ENCODE data around the gene FANCE. TPM values are rescaled to one million over a fixed set of nuclear protein-coding genes. Genes with fewer than 3 reads are reported as not detected.

The FANCE gene
- total RNA-seq, 1 donor = 16.6 TPM

DNA sequence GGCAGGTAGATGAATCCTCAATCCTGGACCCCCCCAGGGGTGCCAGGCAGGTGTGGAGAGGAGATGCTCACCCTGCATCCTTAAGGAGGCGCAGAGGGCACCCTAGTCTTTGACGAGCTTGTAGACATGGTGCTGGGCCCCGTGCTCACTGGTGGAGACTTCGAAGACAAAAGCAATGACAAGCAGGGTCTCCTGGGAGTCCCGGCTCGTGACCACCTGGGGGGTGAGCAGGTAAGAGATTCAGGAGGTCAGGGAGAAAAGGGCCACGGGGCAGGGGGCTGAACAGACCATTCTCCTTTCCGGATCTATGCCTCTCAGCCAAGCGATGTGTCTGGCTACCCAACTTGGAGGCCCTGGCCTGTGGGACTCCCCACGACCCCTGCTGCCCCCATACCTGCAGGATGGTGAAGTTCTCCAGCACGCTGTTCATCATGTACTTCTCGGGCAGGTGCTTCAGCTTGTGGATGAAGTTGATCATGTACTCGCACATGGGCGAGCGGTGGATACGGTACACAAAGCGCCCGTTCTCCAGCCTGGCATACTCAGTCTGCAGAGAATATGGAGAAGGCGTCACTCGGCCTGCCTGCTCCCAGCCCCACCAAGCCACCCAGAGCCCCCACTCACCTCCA lies 22.9 kb downstream of the FANCE start:
- DNase-seq (ENCODE audit: insufficient read length, low spot score, missing footprints) = no peak
- TF ChIP-seq, protein P1, sequence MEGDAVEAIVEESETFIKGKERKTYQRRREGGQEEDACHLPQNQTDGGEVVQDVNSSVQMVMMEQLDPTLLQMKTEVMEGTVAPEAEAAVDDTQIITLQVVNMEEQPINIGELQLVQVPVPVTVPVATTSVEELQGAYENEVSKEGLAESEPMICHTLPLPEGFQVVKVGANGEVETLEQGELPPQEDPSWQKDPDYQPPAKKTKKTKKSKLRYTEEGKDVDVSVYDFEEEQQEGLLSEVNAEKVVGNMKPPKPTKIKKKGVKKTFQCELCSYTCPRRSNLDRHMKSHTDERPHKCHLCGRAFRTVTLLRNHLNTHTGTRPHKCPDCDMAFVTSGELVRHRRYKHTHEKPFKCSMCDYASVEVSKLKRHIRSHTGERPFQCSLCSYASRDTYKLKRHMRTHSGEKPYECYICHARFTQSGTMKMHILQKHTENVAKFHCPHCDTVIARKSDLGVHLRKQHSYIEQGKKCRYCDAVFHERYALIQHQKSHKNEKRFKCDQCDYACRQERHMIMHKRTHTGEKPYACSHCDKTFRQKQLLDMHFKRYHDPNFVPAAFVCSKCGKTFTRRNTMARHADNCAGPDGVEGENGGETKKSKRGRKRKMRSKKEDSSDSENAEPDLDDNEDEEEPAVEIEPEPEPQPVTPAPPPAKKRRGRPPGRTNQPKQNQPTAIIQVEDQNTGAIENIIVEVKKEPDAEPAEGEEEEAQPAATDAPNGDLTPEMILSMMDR (IDR thresholded peaks at IDR 0.05; ENCODE audit: extremely low read depth, low read depth, low read length) = no peak
- peaks cover 45% of the 10 kb centered on the region for H3K36me3 ChIP-seq (ENCODE audit: insufficient read depth, low read length)
- H2AFZ ChIP-seq (ENCODE audit: low read length) = no peak overlapping the region
- no peak overlapping the region for H3K4me3 ChIP-seq (ENCODE audit: insufficient read depth, low read length)
- H3K27me3 ChIP-seq (ENCODE audit: insufficient read depth, low read length) = no peaks in the 10 kb centered on the region
- H4K20me1 ChIP-seq (ENCODE audit: insufficient read depth, low read length) = peaks cover 29% of the 10 kb centered on the region
- H3K4me1 ChIP-seq (ENCODE audit: insufficient read depth, low read length) = peaks cover 12% of the 10 kb centered on the region
- H3K9me3 ChIP-seq (ENCODE audit: low read depth, low read length) = no peaks in the 10 kb centered on the region
- H3K4me2 ChIP-seq (ENCODE audit: insufficient read depth, low read length) = no peak overlapping the region
- H3K79me2 ChIP-seq (ENCODE audit: insufficient read depth, low read length) = peaks cover 11% of the 10 kb centered on the region
- H3K27ac ChIP-seq (ENCODE audit: low read depth, low read length) = no peak overlapping the region

DNA sequence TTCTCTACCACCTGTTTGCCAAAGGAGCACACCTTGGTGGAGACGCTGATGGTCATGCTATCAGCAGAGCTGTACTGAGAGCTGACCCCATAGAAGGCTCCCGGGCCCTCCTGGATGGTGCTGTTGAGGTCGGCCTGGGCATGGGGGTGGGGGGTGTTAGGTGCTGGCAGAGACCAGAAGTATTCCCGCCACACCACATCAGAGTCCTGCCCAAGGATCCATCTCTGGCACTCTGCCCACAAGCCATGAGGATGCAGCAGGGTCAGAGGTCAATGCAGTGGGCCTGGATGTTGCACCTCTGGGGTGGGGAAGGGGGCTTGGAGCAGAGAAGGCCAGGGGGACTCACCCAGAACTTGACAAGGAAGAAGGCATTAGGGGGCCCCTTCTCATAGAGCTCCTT lies 23.4 kb downstream of the FANCE start:
- H4K20me1 ChIP-seq (ENCODE audit: insufficient read depth, low read length) = peaks cover 24% of the 10 kb centered on the region
- no peaks in the 10 kb centered on the region for H3K27me3 ChIP-seq (ENCODE audit: insufficient read depth, low read length)
- peaks cover 6% of the 10 kb centered on the region for H3K79me2 ChIP-seq (ENCODE audit: insufficient read depth, low read length)
- peaks cover 40% of the 10 kb centered on the region for H3K36me3 ChIP-seq (ENCODE audit: insufficient read depth, low read length)
- H2AFZ ChIP-seq (ENCODE audit: low read length) = no peak overlapping the region
- TF ChIP-seq, protein P1 (IDR thresholded peaks at IDR 0.05; ENCODE audit: extremely low read depth, low read depth, low read length) = no peak
- H3K4me1 ChIP-seq (ENCODE audit: insufficient read depth, low read length) = peaks cover 7% of the 10 kb centered on the region
- H3K4me2 ChIP-seq (ENCODE audit: insufficient read depth, low read length) = no peak overlapping the region
- H3K4me3 ChIP-seq (ENCODE audit: insufficient read depth, low read length) = no peak overlapping the region
- no peak overlapping the region for H3K27ac ChIP-seq (ENCODE audit: low read depth, low read length)
- peak; percentile 87 for DNase-seq (ENCODE audit: insufficient read length, low spot score, missing footprints)
- H3K9me3 ChIP-seq (ENCODE audit: low read depth, low read length) = no peaks in the 10 kb centered on the region

DNA sequence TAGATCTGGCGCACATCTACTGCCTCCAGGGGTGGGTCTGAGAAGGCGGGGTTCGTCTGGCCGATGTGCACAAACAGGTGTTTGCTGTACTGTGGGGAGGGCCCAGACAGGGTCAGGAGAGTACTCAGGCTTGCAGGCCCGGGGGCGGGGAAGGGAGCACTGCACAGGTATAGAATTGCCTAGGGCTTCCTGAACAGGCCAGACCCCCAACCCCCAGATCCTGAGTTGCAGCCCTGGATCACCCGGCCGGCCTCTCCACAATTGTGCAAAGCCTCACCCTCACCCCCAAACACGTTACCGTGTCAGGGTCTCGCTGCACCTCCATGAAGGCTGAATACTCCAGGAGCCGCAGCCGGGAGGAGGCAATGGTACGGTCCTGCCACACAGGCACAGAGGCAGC lies 23.9 kb downstream of the FANCE start:
- DNase-seq (ENCODE audit: insufficient read length, low spot score, missing footprints) = peak; percentile 11
- H3K36me3 ChIP-seq (ENCODE audit: insufficient read depth, low read length) = peaks cover 36% of the 10 kb centered on the region
- H3K9me3 ChIP-seq (ENCODE audit: low read depth, low read length) = no peaks in the 10 kb centered on the region
- no peak overlapping the region for H2AFZ ChIP-seq (ENCODE audit: low read length)
- TF ChIP-seq, protein P1 (IDR thresholded peaks at IDR 0.05; ENCODE audit: extremely low read depth, low read depth, low read length) = no peak
- H3K79me2 ChIP-seq (ENCODE audit: insufficient read depth, low read length) = peaks cover 3% of the 10 kb centered on the region
- H3K27ac ChIP-seq (ENCODE audit: low read depth, low read length) = no peak overlapping the region
- H3K4me3 ChIP-seq (ENCODE audit: insufficient read depth, low read length) = no peak overlapping the region
- H3K4me1 ChIP-seq (ENCODE audit: insufficient read depth, low read length) = peaks cover 3% of the 10 kb centered on the region
- peaks cover 20% of the 10 kb centered on the region for H4K20me1 ChIP-seq (ENCODE audit: insufficient read depth, low read length)
- H3K27me3 ChIP-seq (ENCODE audit: insufficient read depth, low read length) = no peaks in the 10 kb centered on the region
- no peak overlapping the region for H3K4me2 ChIP-seq (ENCODE audit: insufficient read depth, low read length)

DNA sequence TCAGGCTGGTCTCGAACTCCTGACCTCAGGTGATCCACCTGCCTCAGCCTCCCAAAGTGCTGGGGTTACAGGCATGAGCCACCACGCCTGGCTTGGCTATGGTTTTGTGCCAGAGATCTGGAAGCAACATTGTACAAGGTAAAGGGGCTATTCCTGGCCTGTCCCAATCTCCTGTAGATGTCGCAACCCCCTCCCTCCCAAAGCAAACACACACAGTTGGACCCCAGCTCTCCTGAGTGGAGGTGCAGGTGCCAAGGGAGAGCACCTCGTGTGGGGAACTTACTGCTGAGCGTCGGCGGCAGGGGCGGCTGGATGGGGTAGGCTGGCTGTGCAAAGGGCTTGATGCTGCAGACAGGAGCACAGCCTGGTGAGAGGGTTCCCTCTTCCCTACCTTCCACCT lies 24.9 kb downstream of the FANCE start:
- Histone ChIP-seq H3K4me3 (ENCODE audit: insufficient read depth, low read length) (no peak overlapping the region), H3K36me3 (ENCODE audit: insufficient read depth, low read length) (peaks cover 36% of the 10 kb centered on the region), H2AFZ (ENCODE audit: low read length) (no peak overlapping the region), H3K27me3 (ENCODE audit: insufficient read depth, low read length) (no peaks in the 10 kb centered on the region), H3K27ac (ENCODE audit: low read depth, low read length) (no peak overlapping the region), H3K4me2 (ENCODE audit: insufficient read depth, low read length) (no peak overlapping the region), H4K20me1 (ENCODE audit: insufficient read depth, low read length) (peaks cover 12% of the 10 kb centered on the region), H3K4me1 (ENCODE audit: insufficient read depth, low read length) (no peaks in the 10 kb centered on the region), H3K9me3 (ENCODE audit: low read depth, low read length) (no peaks in the 10 kb centered on the region), H3K79me2 (ENCODE audit: insufficient read depth, low read length) (no peaks in the 10 kb centered on the region)
- TF ChIP-seq, protein P1 (IDR thresholded peaks at IDR 0.05; ENCODE audit: extremely low read depth, low read depth, low read length) = no peak
- no peak for DNase-seq (ENCODE audit: insufficient read length, low spot score, missing footprints)
